ENCODE data around the gene PRSS8.

Gene PRSS8

GRCh38 chr16:31120129-31120528 lies 15.4 kb downstream of the PRSS8 start:
- DNase-seq (ENCODE audit: low read depth, low spot score), result no peak
- no peak for TF ChIP-seq CTCF (IDR thresholded peaks at IDR 0.05; ENCODE audit: insufficient read depth, low read length, missing control alignments)
- ChIA-PET POLR2A (no interaction called here), CTCF (interaction anchor here (1.5 to 6.8 kb wide), 2 partner anchors 11 to 23 kb away, joined by 3 to 56 read pairs; no protein-coding TSS in a partner anchor)
- H3K4me3 ChIP-seq (ENCODE audit: low read depth, low read length), result no peak overlapping the region

GRCh38 chr16:31118223-31119155 lies 17.0 kb downstream of the PRSS8 start:
- peak overlapping the region; percentile 60 for H3K4me3 ChIP-seq (ENCODE audit: low read depth, low read length)
- ChIA-PET POLR2A (interaction anchor here (1.0 to 1.6 kb wide), 13 partner anchors 10 to 341 kb away, joined by 3 to 12 read pairs (median 4); partner anchors contain the start of genes ARMC5, BCKDK, FUS and HSD3B7), CTCF (interaction anchor here (0.9 to 6.8 kb wide), 7 partner anchors 17 to 751 kb away, joined by 3 to 56 read pairs (median 3); partner anchors contain the start of genes HSD3B7 and PRSS8)
- DNase-seq (ENCODE audit: low read depth, low spot score), result peak; percentile 52
- no peak for TF ChIP-seq CTCF (IDR thresholded peaks at IDR 0.05; ENCODE audit: insufficient read depth, low read length, missing control alignments)

GRCh38 chr16:31117384-31118222 lies 17.9 kb downstream of the PRSS8 start, which contains the start of gene KAT8:
Gene KAT8 (plus strand): TSS chr16:31117664. CDS start chr16:31117682, 18 bp downstream.
- DNase-seq (ENCODE audit: low read depth, low spot score), result peak; percentile 81
- no peak for TF ChIP-seq CTCF (IDR thresholded peaks at IDR 0.05; ENCODE audit: insufficient read depth, low read length, missing control alignments)
- peak within 1 kb of the TSS; percentile 60 for H3K4me3 ChIP-seq (ENCODE audit: low read depth, low read length)
- CTCF ChIA-PET, result interaction anchor here (1.0 to 6.8 kb wide), 4 partner anchors 15 to 751 kb away, joined by 3 to 56 read pairs (median 7); no protein-coding TSS in a partner anchor
- POLR2A ChIA-PET, result interaction anchor here (0.8 to 1.6 kb wide), 17 partner anchors 9 to 342 kb away, joined by 3 to 12 read pairs (median 4); partner anchors contain the start of genes ARMC5, BCKDK, FUS and HSD3B7

- DNase-seq (ENCODE audit: low read depth, low spot score), result no peak
- no peak for TF ChIP-seq CTCF (IDR thresholded peaks at IDR 0.05; ENCODE audit: insufficient read depth, low read length, missing control alignments)
- POLR2A ChIA-PET, result interaction anchor here (1.3 kb wide), 1 partner anchor 14 kb away, joined by 4 read pairs; no protein-coding TSS in a partner anchor
- H3K4me3 ChIP-seq (ENCODE audit: low read depth, low read length), result no peak overlapping the region
- CTCF ChIA-PET, result interaction anchor here (0.6 to 1.8 kb wide), 2 partner anchors 28 to 43 kb away, joined by 4 to 5 read pairs; no protein-coding TSS in a partner anchor
Observed at GRCh38 chr16:31114468-31114867, 21.1 kb downstream of the PRSS8 start.

- H3K4me3 ChIP-seq (ENCODE audit: low read depth, low read length), result no peak overlapping the region
- ChIA-PET POLR2A (no interaction called here), CTCF (interaction anchor here (0.6 to 1.8 kb wide), 4 partner anchors 29 to 338 kb away, joined by 3 to 5 read pairs (median 4); no protein-coding TSS in a partner anchor)
- no peak for DNase-seq (ENCODE audit: low read depth, low spot score)
- TF ChIP-seq CTCF (IDR thresholded peaks at IDR 0.05; ENCODE audit: insufficient read depth, low read length, missing control alignments), result no peak
Observed at GRCh38 chr16:31113121-31114120, 22.1 kb downstream of the PRSS8 start.

Measured in AG04449 (cell line).